SK-N-SH treated with all-trans-retinoic acid at 6 μM for 48 hours (cell line): ENCODE results near the gene ZNF764.
"Not testable (repeated sequence)": the region's sequence is repeated elsewhere in the genome, so short reads cannot be mapped to it uniquely, and the experiment has no call there.

Experiments
- ATAC-seq: fragments of 200-7000 bp; cut with Tn5 transposase; 3 replicates; pipeline ENCODE4 v1.9.1; 2020; ENCODE audit warnings: mild to moderate bottlenecking, moderate library complexity
- ARNTL ChIP-seq: fragments of 450-650 bp; formaldehyde crosslinking; IDR thresholded peaks from 2 replicates; pipeline ENCODE4 v1.5.0; 2020; ENCODE audit warnings: low read depth, mild to moderate bottlenecking, moderate library complexity, borderline replicate concordance
- BACH2 ChIP-seq: fragments of 250-450 bp; sonication (Bioruptor Pico); IDR thresholded peaks from 2 replicates; pipeline ENCODE4 v1.9.0; 2021; ENCODE audit warnings: mild to moderate bottlenecking, borderline replicate concordance
- CSDC2 ChIP-seq: fragments of 250-450 bp; sonication (Bioruptor Pico); IDR thresholded peaks from 2 replicates; pipeline ENCODE4 v1.5.0; 2020; ENCODE audit warnings: mild to moderate bottlenecking, moderate library complexity
- GLIS3 ChIP-seq: fragments of 250-450 bp; sonication (Bioruptor Pico); IDR thresholded peaks from 2 replicates; pipeline ENCODE4 v1.5.0; 2020; ENCODE audit warnings: mild to moderate bottlenecking, moderate library complexity
- OSR1 ChIP-seq: fragments of 250-450 bp; sonication (Bioruptor Pico); IDR thresholded peaks from 2 replicates; pipeline ENCODE4 v1.8.0; 2022; ENCODE audit warnings: moderate library complexity, mild to moderate bottlenecking, inconsistent platforms
- PPARA ChIP-seq: fragments of 250-450 bp; sonication (Bioruptor Pico); IDR thresholded peaks from 2 replicates; pipeline ENCODE4 v1.5.0; 2020; ENCODE audit warnings: mild to moderate bottlenecking, borderline replicate concordance
- RARB ChIP-seq: fragments of 250-450 bp; sonication (Bioruptor Pico); IDR thresholded peaks from 2 replicates; pipeline ENCODE4 v1.8.0; 2021; ENCODE audit warnings: mild to moderate bottlenecking, moderate library complexity
- SNAI2 ChIP-seq: fragments of 250-450 bp; sonication (Bioruptor Pico); IDR thresholded peaks from 2 replicates; pipeline ENCODE4 v1.5.0; 2020; ENCODE audit warnings: mild to moderate bottlenecking, moderate library complexity
- TCF4 ChIP-seq: fragments of 250-450 bp; sonication (Bioruptor Pico); IDR thresholded peaks from 2 replicates; pipeline ENCODE4 v1.8.0; 2021; ENCODE audit warnings: mild to moderate bottlenecking, moderate library complexity, borderline replicate concordance
- TOX ChIP-seq: fragments of 250-450 bp; sonication (Bioruptor Pico); IDR thresholded peaks from 2 replicates; pipeline ENCODE4 v1.8.0; 2021; ENCODE audit warnings: mild to moderate bottlenecking, moderate library complexity, borderline replicate concordance
- ZC3H10 ChIP-seq: fragments of 250-450 bp; sonication (Bioruptor Pico); IDR thresholded peaks from 2 replicates; pipeline ENCODE4 v1.5.1; 2021; ENCODE audit warnings: mild to moderate bottlenecking, moderate library complexity
- ZFP3 ChIP-seq: fragments of 250-450 bp; sonication (Bioruptor Pico); IDR thresholded peaks from 2 replicates; pipeline ENCODE4 v1.5.0; 2020; ENCODE audit warnings: mild to moderate bottlenecking, moderate library complexity
- ZNF565 ChIP-seq: fragments of 450-650 bp; formaldehyde crosslinking; conservative IDR thresholded peaks from 2 replicates; pipeline ENCODE4 v1.5.0; 2020; ENCODE audit warnings: low read depth, mild to moderate bottlenecking, moderate library complexity
- ZNF70 ChIP-seq: fragments of 450-650 bp; formaldehyde crosslinking; IDR thresholded peaks from 2 replicates; pipeline ENCODE4 v1.5.0; 2020; ENCODE audit warnings: mild to moderate bottlenecking, moderate library complexity
- ZNF8 ChIP-seq: fragments of 450-650 bp; formaldehyde crosslinking; IDR thresholded peaks from 2 replicates; pipeline ENCODE4 v1.5.0; 2020; ENCODE audit warnings: mild to moderate bottlenecking, moderate library complexity
- TF ChIP-seq, protein P1 (sequence below): fragments of 250-450 bp; sonication (Bioruptor Pico); IDR thresholded peaks from 2 replicates; pipeline ENCODE4 v1.8.0; 2021; ENCODE audit warnings: low read depth, mild to moderate bottlenecking, moderate library complexity, borderline replicate concordance
- TF ChIP-seq, protein P2 (sequence below): fragments of 250-450 bp; sonication (Bioruptor Pico); IDR thresholded peaks from 2 replicates; pipeline ENCODE4 v1.5.1; 2020; ENCODE audit warnings: low read depth, mild to moderate bottlenecking, moderate library complexity
- TF ChIP-seq, protein P3 (sequence below): fragments of 250-450 bp; sonication (Bioruptor Pico); IDR thresholded peaks from 2 replicates; pipeline ENCODE4 v1.8.0; 2020; ENCODE audit warnings: mild to moderate bottlenecking, moderate library complexity, borderline replicate concordance
- TF ChIP-seq, protein P4 (sequence below): fragments of 250-450 bp; sonication (Bioruptor Pico); IDR thresholded peaks from 2 replicates; pipeline ENCODE4 v1.5.1; 2021; ENCODE audit warnings: mild to moderate bottlenecking, moderate library complexity
- TF ChIP-seq, protein P5 (sequence below): fragments of 250-450 bp; sonication (Bioruptor Pico); IDR thresholded peaks from 2 replicates; pipeline ENCODE4 v1.5.0; 2020; ENCODE audit warnings: mild to moderate bottlenecking, moderate library complexity

ZNF764 gene

DNA sequence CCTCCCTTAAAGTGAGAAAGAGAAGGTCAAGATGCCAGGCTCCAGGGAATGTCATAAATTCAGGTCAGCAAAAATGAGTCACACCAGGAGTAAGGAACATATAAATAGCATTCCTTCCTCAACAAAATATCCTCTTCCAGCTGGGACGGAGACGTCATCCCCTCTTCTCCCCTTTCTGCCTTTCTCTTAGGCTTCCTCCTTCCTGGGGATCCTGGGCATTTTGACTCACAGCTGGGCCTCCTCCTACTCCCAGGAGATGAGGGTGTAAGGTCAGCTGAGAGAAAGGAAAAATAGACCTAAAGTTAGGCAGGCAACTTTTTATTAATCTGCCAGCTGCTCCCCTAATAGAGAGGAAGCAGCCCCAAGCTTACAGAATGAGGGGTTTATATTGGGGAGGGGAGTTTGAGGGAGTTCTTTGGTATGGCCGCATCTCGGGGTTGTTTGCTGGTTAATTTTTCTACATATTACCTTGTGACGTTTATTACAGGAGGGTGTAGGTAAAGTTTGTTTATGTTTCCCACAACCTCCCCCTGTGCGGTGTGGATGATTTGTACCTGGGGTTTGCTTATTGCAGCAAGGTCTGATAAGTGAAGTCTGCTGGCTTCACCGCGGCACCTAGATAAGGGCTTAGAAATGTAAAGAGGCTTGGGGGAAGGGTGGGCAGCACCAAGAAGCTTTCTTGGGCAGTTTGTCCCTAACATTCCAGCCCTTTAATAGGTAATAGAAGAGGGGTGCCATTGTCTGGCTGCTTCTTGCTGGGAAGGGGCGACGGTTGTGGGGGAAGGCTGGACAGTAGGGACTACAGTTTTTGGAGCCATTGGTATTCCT lies 16.5 kb downstream of the ZNF764 start:
- ATAC-seq = peak; percentile 79
- TF ChIP-seq ZNF565 (CRISPR knock-in tag) (no peak), TCF4 (no peak)

DNA sequence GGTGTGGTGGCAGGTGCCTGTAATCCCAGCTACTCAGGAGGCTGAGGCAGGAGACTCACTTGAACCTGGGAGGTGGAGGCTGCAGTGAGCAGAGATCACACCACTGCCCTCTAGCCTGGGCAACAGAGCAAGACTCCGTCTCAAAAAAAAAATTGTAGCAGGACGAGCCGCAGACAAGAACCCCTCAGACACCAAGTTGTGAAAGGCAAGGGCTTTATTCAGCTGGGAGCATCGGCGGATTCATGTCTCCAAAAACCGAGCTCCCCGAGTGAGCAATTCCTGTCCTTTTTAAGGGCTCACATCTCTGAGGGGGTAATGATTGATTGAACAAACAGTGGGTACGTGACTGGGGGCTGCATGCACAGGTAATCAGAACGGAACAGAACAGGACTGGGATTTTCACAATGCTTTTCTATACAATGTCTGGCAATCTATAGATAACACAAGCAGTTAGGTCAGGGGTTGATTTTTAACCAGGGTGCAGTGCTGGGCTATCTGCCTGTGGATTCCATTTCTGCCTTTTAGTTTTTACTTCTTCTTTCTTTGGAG lies 17.2 kb downstream of the ZNF764 start:
- ATAC-seq = peak; percentile 40

DNA sequence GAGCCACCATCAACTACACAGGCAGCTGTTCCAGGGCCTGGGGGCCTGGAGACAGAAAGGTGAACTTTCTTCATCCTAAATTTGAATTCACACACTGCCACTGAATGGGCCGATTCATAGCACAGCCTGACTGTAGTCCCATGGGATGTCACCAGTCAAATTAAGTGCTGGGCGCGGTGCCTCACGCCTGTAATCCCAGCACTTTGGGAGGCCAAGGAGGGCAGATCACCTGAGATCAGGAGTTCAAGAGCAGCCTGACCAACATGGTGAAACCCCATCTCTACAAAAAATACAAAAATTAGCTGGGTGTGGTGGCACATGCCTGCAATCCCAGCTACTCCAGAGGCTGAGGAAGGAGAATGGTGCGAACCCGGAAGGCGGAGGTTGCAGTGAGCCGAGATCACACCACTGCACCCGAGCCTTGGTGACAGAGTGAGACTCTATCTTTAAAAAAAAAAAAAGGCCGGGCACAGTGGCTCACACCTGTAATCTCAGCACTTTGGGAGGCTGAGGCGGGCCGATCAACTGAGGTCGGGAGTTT lies 18.1 kb downstream of the ZNF764 start:
- ATAC-seq = not testable (repeated sequence)

DNA sequence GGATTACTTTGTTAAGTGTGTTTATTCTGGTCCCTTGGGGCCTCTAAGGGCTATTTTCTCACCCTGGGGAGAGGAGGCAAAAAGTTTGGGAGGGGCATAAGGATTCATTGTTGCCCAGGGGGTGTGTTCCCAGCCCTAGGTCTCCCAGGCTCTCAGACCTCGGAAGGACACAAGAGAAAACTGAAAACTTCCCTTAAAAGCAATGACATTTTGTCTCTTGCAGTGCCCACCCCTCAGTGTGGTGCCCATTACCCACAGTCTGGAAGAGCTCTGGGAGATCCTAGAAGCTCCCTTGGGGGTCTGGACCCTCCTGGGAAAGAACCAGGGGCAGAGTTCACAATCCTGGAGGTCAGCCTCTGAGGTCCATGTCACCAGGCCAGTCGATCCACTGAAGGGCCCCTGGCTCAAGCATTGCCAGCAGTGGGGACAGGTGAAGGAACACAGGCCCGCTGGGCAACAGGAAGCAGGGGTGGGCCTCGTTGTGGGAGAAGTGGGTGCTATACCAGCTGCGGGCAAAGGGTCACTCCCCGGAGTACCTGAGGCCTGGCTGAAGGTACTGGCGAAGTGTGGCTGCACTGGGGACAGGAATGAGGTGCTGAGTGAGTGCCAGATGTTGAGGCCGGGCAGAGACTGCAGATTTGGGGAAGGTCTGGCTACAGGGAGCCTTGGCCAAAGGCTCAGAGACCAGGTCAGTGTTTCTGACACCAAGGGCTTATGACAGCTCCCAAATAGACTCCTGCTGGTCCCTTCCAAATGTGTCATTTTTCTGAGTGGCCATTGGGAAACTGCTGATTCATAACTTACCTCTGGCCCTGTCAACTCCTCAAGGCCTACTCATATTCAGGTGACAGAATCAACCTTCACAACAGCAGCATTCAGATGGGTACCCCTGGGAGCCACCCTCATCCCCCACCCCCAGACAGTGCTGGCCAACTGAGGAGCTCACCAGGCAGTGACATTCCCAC lies 18.9 kb downstream of the ZNF764 start:
- TF ChIP-seq ARNTL (no peak), GLIS3 (CRISPR knock-in tag) (no peak), CSDC2 (no peak), OSR1 (no peak), ZFP3 (CRISPR knock-in tag) (no peak), TOX (CRISPR knock-in tag) (no peak), ZNF70 (no peak), RARB (CRISPR knock-in tag) (no peak), ZC3H10 (CRISPR knock-in tag) (no peak), BACH2 (CRISPR knock-in tag) (no peak), ZNF565 (CRISPR knock-in tag) (no peak), SNAI2 (CRISPR knock-in tag) (no peak), ZNF8 (no peak), PPARA (CRISPR knock-in tag) (no peak), TCF4 (no peak)
- TF ChIP-seq, protein P1, sequence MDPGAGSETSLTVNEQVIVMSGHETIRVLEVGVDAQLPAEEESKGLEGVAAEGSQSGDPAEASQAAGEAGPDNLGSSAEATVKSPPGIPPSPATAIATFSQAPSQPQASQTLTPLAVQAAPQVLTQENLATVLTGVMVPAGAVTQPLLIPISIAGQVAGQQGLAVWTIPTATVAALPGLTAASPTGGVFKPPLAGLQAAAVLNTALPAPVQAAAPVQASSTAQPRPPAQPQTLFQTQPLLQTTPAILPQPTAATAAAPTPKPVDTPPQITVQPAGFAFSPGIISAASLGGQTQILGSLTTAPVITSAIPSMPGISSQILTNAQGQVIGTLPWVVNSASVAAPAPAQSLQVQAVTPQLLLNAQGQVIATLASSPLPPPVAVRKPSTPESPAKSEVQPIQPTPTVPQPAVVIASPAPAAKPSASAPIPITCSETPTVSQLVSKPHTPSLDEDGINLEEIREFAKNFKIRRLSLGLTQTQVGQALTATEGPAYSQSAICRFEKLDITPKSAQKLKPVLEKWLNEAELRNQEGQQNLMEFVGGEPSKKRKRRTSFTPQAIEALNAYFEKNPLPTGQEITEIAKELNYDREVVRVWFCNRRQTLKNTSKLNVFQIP = no peak
- TF ChIP-seq, protein P2, sequence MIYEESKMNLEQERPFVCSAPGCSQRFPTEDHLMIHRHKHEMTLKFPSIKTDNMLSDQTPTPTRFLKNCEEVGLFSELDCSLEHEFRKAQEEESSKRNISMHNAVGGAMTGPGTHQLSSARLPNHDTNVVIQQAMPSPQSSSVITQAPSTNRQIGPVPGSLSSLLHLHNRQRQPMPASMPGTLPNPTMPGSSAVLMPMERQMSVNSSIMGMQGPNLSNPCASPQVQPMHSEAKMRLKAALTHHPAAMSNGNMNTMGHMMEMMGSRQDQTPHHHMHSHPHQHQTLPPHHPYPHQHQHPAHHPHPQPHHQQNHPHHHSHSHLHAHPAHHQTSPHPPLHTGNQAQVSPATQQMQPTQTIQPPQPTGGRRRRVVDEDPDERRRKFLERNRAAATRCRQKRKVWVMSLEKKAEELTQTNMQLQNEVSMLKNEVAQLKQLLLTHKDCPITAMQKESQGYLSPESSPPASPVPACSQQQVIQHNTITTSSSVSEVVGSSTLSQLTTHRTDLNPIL (CRISPR knock-in tag) = no peak
- TF ChIP-seq, protein P3, sequence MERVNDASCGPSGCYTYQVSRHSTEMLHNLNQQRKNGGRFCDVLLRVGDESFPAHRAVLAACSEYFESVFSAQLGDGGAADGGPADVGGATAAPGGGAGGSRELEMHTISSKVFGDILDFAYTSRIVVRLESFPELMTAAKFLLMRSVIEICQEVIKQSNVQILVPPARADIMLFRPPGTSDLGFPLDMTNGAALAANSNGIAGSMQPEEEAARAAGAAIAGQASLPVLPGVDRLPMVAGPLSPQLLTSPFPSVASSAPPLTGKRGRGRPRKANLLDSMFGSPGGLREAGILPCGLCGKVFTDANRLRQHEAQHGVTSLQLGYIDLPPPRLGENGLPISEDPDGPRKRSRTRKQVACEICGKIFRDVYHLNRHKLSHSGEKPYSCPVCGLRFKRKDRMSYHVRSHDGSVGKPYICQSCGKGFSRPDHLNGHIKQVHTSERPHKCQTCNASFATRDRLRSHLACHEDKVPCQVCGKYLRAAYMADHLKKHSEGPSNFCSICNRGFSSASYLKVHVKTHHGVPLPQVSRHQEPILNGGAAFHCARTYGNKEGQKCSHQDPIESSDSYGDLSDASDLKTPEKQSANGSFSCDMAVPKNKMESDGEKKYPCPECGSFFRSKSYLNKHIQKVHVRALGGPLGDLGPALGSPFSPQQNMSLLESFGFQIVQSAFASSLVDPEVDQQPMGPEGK (CRISPR knock-in tag) = no peak
- TF ChIP-seq, protein P4, sequence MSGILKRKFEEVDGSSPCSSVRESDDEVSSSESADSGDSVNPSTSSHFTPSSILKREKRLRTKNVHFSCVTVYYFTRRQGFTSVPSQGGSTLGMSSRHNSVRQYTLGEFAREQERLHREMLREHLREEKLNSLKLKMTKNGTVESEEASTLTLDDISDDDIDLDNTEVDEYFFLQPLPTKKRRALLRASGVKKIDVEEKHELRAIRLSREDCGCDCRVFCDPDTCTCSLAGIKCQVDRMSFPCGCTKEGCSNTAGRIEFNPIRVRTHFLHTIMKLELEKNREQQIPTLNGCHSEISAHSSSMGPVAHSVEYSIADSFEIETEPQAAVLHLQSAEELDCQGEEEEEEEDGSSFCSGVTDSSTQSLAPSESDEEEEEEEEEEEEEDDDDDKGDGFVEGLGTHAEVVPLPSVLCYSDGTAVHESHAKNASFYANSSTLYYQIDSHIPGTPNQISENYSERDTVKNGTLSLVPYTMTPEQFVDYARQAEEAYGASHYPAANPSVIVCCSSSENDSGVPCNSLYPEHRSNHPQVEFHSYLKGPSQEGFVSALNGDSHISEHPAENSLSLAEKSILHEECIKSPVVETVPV (CRISPR knock-in tag) = no peak
- TF ChIP-seq, protein P5, sequence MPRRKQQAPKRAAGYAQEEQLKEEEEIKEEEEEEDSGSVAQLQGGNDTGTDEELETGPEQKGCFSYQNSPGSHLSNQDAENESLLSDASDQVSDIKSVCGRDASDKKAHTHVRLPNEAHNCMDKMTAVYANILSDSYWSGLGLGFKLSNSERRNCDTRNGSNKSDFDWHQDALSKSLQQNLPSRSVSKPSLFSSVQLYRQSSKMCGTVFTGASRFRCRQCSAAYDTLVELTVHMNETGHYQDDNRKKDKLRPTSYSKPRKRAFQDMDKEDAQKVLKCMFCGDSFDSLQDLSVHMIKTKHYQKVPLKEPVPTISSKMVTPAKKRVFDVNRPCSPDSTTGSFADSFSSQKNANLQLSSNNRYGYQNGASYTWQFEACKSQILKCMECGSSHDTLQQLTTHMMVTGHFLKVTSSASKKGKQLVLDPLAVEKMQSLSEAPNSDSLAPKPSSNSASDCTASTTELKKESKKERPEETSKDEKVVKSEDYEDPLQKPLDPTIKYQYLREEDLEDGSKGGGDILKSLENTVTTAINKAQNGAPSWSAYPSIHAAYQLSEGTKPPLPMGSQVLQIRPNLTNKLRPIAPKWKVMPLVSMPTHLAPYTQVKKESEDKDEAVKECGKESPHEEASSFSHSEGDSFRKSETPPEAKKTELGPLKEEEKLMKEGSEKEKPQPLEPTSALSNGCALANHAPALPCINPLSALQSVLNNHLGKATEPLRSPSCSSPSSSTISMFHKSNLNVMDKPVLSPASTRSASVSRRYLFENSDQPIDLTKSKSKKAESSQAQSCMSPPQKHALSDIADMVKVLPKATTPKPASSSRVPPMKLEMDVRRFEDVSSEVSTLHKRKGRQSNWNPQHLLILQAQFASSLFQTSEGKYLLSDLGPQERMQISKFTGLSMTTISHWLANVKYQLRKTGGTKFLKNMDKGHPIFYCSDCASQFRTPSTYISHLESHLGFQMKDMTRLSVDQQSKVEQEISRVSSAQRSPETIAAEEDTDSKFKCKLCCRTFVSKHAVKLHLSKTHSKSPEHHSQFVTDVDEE (CRISPR knock-in tag) = no peak
- no peak for ATAC-seq

DNA sequence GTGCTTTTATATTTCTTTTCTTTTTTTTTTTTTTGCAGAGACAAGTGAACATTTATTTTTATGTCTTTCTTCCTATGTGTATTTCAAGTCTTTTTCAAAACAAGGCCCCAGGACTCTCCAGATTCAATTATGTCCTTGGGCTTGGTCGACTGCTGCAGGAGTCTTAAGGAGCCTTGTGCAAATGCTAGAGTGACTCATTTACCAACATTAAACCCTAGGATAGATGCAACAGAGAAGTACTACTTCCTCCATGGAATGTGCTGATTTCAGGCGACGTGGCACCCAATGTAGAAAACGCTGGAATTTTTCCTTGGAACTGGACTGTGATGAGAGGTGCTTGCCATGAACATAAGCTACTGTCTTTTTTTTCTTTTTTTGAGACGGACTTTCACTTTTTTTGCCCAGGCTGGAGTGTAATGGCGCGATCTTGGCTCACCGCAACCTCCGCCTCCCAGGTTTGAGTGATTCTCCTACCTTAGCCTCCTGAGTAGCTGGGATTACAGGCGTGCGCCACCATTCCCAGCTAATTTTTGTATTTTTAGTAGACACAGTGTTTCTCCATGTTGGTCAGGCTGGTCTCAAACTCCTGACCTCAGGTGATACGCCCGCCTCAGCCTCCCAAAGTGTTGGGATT lies 21.7 kb downstream of the ZNF764 start:
- not testable (repeated sequence) for ATAC-seq
